Hepatocyte (in vitro differentiated cells): ENCODE data around the gene ANO1. TPM values are rescaled to one million over a fixed set of nuclear protein-coding genes. Genes with fewer than 3 reads are reported as not detected.
A peak's percentile ranks its signal among the peaks of the same experiment; 100 is the strongest.

Experiments used
- DNase-seq: peaks from one replicate; pipeline ENCODE4 v3.0.0-alpha.2; 2016; ENCODE audit warnings: low spot score
- H2AFZ ChIP-seq: fragments of 200-600 bp; sonication (generic); 2 replicates; pipeline ENCODE4 v1.6.0; 2016; ENCODE audit warnings: antibody characterized with exemption, mild to moderate bottlenecking
- H3K27ac ChIP-seq: fragments of 200-600 bp; sonication (generic); 2 replicates; pipeline ENCODE4 v1.5.1; 2016; ENCODE audit warnings: mild to moderate bottlenecking
- H3K27me3 ChIP-seq: fragments of 200-600 bp; sonication (generic); 2 replicates; pipeline ENCODE4 v1.6.1; 2016
- H3K36me3 ChIP-seq: fragments of 200-600 bp; sonication (generic); replicated peaks from 2 replicates; pipeline ENCODE4 v1.5.1; 2016; ENCODE audit warnings: low read depth; ENCODE audit not compliant: insufficient read depth
- H3K4me1 ChIP-seq: fragments of 200-600 bp; sonication (generic); 2 replicates; pipeline ENCODE4 v1.5.1; 2016; ENCODE audit warnings: mild to moderate bottlenecking, moderate library complexity; ENCODE audit not compliant: insufficient read depth
- H3K4me2 ChIP-seq: fragments of 200-600 bp; sonication (generic); 2 replicates; pipeline ENCODE4 v1.6.0; 2016
- H3K4me3 ChIP-seq: fragments of 200-600 bp; sonication (generic); 2 replicates; pipeline ENCODE4 v1.5.1; 2016; ENCODE audit warnings: mild to moderate bottlenecking
- H3K79me2 ChIP-seq: fragments of 200-600 bp; sonication (generic); 2 replicates; pipeline ENCODE4 v1.6.0; 2017; ENCODE audit warnings: mild to moderate bottlenecking
- H3K9me2 ChIP-seq: fragments of 200-600 bp; sonication (generic); replicated peaks from 2 replicates; pipeline ENCODE4 v1.6.0; 2017; ENCODE audit warnings: mild to moderate bottlenecking; ENCODE audit not compliant: insufficient read depth
- H3K9me3 ChIP-seq: fragments of 200-600 bp; sonication (generic); 2 replicates; pipeline ENCODE4 v1.5.1; 2016; ENCODE audit warnings: low read depth, mild to moderate bottlenecking
- H4K20me1 ChIP-seq: fragments of 200-600 bp; sonication (generic); 2 replicates; pipeline ENCODE4 v1.6.0; 2016; ENCODE audit warnings: mild to moderate bottlenecking; ENCODE audit not compliant: insufficient read depth, poor library complexity, severe bottlenecking
- EZH2 ChIP-seq: fragments of 200-600 bp; sonication (generic); IDR thresholded peaks from 2 replicates; pipeline ENCODE4 v1.6.1; 2016; ENCODE audit warnings: antibody characterized with exemption, mild to moderate bottlenecking, borderline replicate concordance
- EZH2phosphoT487 ChIP-seq: fragments of 200-600 bp; sonication (generic); IDR thresholded peaks from one replicate; pipeline ENCODE4 v1.6.1; 2018; ENCODE audit warnings: antibody characterized with exemption, mild to moderate bottlenecking, low read depth, moderate library complexity; ENCODE audit not compliant: unreplicated experiment, severe bottlenecking
- WGBS: methylation state at CpG from one replicate; pipeline ENCODE4 v1.1.6; 2016; ENCODE audit warnings: low lambda C conversion rate; ENCODE audit errors: missing lambda C conversion rate; 5-methylcytosine and 5-hydroxymethylcytosine counted together
- polyA plus RNA-seq: library from polyadenylated mRNA; unstranded; fragments of >200 nt; fragmentation: Nextera tagmentation; extraction: Ambion mirVana; gene quantifications from 2 replicates; pipeline ENCODE4 v1.2.1, GENCODE V29; 2016
- total RNA-seq: library from RNA; depleted of rRNA; stranded (reverse); fragments of >200 nt; gene quantifications from 2 replicates; pipeline ENCODE4 v1.2.3, GENCODE V29; 2014
- TF ChIP-seq, protein P1 (sequence below): fragments of 200-600 bp; sonication (generic); IDR thresholded peaks from 2 replicates; pipeline ENCODE4 v1.5.1; 2016; ENCODE audit warnings: antibody characterized with exemption, mild to moderate bottlenecking; ENCODE audit not compliant: poor library complexity

Gene ANO1
- total and polyA plus RNA-seq, 2 experiments from 2014 or later = 6.2 to 12.1 TPM

DNA sequence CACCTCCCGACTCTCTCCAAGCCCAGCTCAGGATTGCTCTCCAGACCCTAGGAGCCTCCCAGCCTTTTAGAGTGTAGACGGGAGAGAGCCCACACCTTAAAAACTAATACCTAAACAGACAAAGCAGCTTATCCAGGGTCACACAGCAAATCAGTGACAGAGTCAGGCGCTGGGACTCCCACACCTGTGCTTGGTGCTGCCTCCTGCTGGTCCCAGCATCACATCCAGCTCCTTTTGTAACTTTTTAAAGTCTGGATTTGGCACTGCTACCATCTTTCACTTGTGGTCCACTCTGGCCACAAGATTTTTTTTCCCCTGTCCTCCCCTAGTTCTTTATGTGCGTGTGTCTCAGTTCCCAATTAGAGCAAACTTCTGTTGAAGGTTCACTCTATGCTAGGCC is 4.7 kb downstream of the ANO1 start:
- Histone ChIP-seq H3K79me2 (no peaks in the 10 kb centered on the region), H4K20me1 (no peaks in the 10 kb centered on the region), H3K9me3 (no peaks in the 10 kb centered on the region), H3K27me3 (peaks cover 31% of the 10 kb centered on the region), H3K9me2 (no peaks in the 10 kb centered on the region), H3K36me3 (no peaks in the 10 kb centered on the region), H3K4me2 (no peak overlapping the region), H2AFZ (no peak overlapping the region), H3K27ac (no peak overlapping the region), H3K4me1 (peaks cover 2% of the 10 kb centered on the region), H3K4me3 (no peak overlapping the region)
- no peak for DNase-seq
- no peak for TF ChIP-seq EZH2
- TF ChIP-seq, protein P1, sequence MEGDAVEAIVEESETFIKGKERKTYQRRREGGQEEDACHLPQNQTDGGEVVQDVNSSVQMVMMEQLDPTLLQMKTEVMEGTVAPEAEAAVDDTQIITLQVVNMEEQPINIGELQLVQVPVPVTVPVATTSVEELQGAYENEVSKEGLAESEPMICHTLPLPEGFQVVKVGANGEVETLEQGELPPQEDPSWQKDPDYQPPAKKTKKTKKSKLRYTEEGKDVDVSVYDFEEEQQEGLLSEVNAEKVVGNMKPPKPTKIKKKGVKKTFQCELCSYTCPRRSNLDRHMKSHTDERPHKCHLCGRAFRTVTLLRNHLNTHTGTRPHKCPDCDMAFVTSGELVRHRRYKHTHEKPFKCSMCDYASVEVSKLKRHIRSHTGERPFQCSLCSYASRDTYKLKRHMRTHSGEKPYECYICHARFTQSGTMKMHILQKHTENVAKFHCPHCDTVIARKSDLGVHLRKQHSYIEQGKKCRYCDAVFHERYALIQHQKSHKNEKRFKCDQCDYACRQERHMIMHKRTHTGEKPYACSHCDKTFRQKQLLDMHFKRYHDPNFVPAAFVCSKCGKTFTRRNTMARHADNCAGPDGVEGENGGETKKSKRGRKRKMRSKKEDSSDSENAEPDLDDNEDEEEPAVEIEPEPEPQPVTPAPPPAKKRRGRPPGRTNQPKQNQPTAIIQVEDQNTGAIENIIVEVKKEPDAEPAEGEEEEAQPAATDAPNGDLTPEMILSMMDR = peak; percentile 28
- WGBS = 77% methylated on average over 4 of the region's 4 CpGs

DNA sequence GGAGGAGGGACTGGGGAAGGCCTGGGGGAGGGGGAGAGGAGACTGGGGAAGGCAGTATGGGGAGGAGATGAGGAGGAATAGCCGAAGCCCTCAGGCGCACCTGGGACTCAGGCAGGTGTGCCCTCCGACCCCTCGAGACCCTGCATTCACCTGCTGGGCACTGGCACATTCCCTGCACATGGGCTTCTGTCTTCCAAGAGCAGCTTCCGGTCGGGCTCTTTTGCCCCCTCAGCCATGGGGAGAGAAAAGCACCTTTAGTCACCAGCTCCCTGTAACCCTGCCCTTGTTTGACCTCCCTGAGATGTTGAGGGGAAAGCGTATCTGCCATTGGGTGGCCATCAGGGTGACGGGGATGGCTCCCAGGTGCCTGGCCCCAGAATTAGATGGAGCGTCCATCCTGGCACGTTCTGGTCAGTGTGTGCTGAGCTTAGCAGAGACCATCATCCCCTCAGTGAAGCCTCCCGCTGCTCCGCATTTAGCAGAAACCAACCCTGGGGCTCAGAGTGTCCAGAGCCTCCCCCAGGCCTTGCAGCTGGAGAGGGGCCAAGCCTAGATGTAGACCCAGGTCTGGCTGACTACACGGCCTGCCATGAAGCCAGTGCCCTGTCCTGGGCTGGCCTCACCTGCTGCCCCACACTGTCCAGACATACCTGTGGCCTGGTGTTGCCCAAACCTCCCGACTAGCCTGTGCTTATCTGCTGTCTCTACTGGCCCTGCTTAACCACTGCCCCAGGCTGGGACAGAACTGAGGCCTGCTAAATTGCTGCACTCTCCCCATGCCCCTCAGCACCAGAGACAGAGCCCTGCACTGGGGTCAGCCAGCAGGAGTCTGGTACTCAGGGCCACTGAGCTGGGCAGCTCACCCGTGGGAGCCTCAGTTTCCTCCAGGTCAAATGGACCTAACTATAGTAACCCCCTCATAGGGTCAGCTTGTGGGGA is 6.2 kb downstream of the ANO1 start:
- Histone ChIP-seq H3K27ac (no peak overlapping the region), H3K79me2 (no peaks in the 10 kb centered on the region), H3K4me2 (no peak overlapping the region), H3K9me3 (no peaks in the 10 kb centered on the region), H3K36me3 (no peaks in the 10 kb centered on the region), H3K4me1 (no peaks in the 10 kb centered on the region), H3K27me3 (peaks cover 23% of the 10 kb centered on the region), H3K9me2 (no peaks in the 10 kb centered on the region), H2AFZ (no peak overlapping the region), H3K4me3 (no peak overlapping the region), H4K20me1 (no peaks in the 10 kb centered on the region)
- WGBS = 92% methylated on average over 15 of the region's 15 CpGs
- no peak for DNase-seq
- TF ChIP-seq EZH2 (no peak), EZH2phosphoT487 (no peak)
- TF ChIP-seq, protein P1 = no peak

DNA sequence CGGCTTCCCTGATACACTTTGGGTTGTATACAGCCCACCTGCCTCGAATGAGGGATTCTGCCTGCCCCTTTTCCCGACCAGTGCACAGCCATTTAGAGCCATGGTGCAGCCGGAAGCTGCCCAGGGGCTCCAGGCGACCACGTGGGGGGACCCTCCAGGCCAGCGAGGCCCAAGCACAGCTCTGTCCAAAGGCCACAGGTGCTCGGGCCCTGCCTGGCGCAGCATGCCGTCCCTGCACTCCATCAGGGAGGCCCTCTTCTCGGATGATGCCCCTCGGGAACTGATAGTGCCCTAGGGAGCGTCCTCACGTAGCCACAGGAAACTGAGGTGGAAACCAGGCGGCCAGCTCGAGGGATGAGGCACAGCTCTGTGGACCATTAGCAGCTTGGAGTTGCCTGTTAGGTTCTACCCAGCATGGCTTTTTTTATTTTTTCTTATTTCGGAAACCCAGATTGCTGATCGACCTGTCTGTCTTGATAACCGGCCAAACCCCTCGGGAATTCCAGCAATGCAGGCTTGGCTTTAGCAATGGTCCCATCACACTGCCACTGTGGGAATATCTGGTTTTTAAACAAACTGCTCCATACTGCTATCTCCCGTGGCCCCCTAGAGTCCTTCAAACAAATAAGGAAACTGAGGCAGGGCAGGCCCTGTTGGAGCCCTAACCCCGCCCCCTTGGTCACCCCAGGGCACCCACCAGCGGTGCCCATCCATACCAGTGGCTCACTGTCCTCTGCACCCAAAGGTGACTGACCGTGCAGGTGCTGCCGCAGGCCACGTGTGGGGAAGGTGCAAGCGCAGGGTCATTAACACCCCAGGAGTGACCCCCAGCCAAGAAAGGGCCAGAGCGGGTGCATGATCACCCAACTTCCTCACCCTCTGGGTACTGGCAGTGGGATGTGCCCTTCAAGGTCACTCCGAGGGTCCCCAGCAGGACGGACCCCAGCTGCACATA is 8.0 kb downstream of the ANO1 start:
- no peaks in the 10 kb centered on the region for H3K9me2 ChIP-seq
- no peaks in the 10 kb centered on the region for H4K20me1 ChIP-seq
- no peaks in the 10 kb centered on the region for H3K9me3 ChIP-seq
- H3K27ac ChIP-seq = no peak overlapping the region
- peaks cover 1% of the 10 kb centered on the region for H3K4me1 ChIP-seq
- WGBS = 81% methylated on average over 28 of the region's 30 CpGs
- no peak for TF ChIP-seq EZH2
- no peak for TF ChIP-seq EZH2phosphoT487
- TF ChIP-seq, protein P1 = no peak
- no peaks in the 10 kb centered on the region for H3K36me3 ChIP-seq
- H3K79me2 ChIP-seq = no peaks in the 10 kb centered on the region
- no peak overlapping the region for H2AFZ ChIP-seq
- peaks cover 13% of the 10 kb centered on the region for H3K27me3 ChIP-seq
- no peak for DNase-seq
- H3K4me3 ChIP-seq = no peak overlapping the region
- no peak overlapping the region for H3K4me2 ChIP-seq
